Liver (tissue), 9 donors: ENCODE results near the gene FGD4. TPM values are rescaled to one million over a fixed set of nuclear protein-coding genes. Genes with fewer than 3 reads are reported as not detected.

Experiments used
- DNase-seq: peaks from one replicate; pipeline ENCODE4 v3.0.0-alpha.2; 2017; ENCODE audit warnings: low spot score
- H3K27ac ChIP-seq, 2 donors: one replicate each; pipeline ENCODE4 v1.7.0; 2013; ENCODE audit warnings: inconsistent platforms in 2 of 2, low read length in 2 of 2, control low read depth in 1 of 2, low read depth in 1 of 2, mild to moderate bottlenecking in 1 of 2
- H3K27me3 ChIP-seq, 4 donors: one replicate each; pipeline versions ENCODE4 v1.6.1 to v1.7.0; 2013; ENCODE audit warnings: low read length in 3 of 4, inconsistent platforms in 1 of 4, mild to moderate bottlenecking in 1 of 4, moderate library complexity in 1 of 4; ENCODE audit not compliant: control insufficient read depth in 4 of 4, insufficient read depth in 4 of 4
- H3K36me3 ChIP-seq, 4 donors: one replicate each; pipeline versions ENCODE4 v1.6.1 to v1.7.0; 2013; ENCODE audit warnings: low read length in 3 of 4, mild to moderate bottlenecking in 3 of 4, low read depth in 1 of 4, moderate library complexity in 1 of 4; ENCODE audit not compliant: control insufficient read depth in 4 of 4, insufficient read depth in 3 of 4
- H3K4me1 ChIP-seq, 4 donors: one replicate each; pipeline versions ENCODE4 v1.6.1 to v1.7.0; 2013; ENCODE audit warnings: low read length in 3 of 4, mild to moderate bottlenecking in 3 of 4, moderate library complexity in 1 of 4; ENCODE audit not compliant: control insufficient read depth in 4 of 4, insufficient read depth in 4 of 4
- H3K4me3 ChIP-seq, 3 donors: one replicate each; pipeline versions ENCODE4 v1.6.1 to v1.7.0; 2013; ENCODE audit warnings: low read length in 3 of 3, control low read depth in 1 of 3, low read depth in 1 of 3, mild to moderate bottlenecking in 1 of 3
- H3K9ac ChIP-seq, 2 donors: one replicate each; pipeline ENCODE4 v1.7.0; 2013; ENCODE audit warnings: low read length in 2 of 2, mild to moderate bottlenecking in 2 of 2, moderate library complexity in 2 of 2, control low read depth in 1 of 2, low read depth in 1 of 2
- H3K9me3 ChIP-seq, 4 donors: one replicate each; pipeline versions ENCODE4 v1.6.1 to v1.7.0; 2013; ENCODE audit warnings: low read length in 3 of 4; ENCODE audit not compliant: control insufficient read depth in 4 of 4
- ATF3 ChIP-seq: IDR thresholded peaks from 2 replicates; pipeline ENCODE4 v1.6.1; 2016; ENCODE audit warnings: antibody characterized with exemption
- CTCF ChIP-seq: fragments of 150-350 bp; IDR thresholded peaks from 2 replicates; pipeline ENCODE4 v1.5.1; 2017; ENCODE audit warnings: improper control_type of control experiment, low read depth, low read length; ENCODE audit not compliant: missing input control
- EGR1 ChIP-seq, 2 donors: IDR thresholded peaks; 2 replicates each; pipeline ENCODE4 v1.6.1; 2016 to 2018; ENCODE audit warnings: antibody characterized with exemption in 2 of 2, low read depth in 2 of 2
- FOXA1 ChIP-seq: IDR thresholded peaks from 2 replicates; pipeline ENCODE4 v1.6.1; 2016; ENCODE audit warnings: antibody characterized with exemption
- FOXA2 ChIP-seq: IDR thresholded peaks from 2 replicates; pipeline ENCODE4 v1.6.1; 2016; ENCODE audit warnings: antibody characterized with exemption
- GABPA ChIP-seq, 2 donors: IDR thresholded peaks in 1 of 2; conservative IDR thresholded peaks in 1 of 2; 2 replicates each; pipeline ENCODE4 v1.6.1; 2016; ENCODE audit warnings: antibody characterized with exemption in 2 of 2, mild to moderate bottlenecking in 1 of 2, moderate library complexity in 1 of 2
- HNF4A ChIP-seq, 2 donors: conservative IDR thresholded peaks; 2 replicates each; pipeline ENCODE4 v1.6.1; 2016; ENCODE audit warnings: antibody characterized with exemption in 2 of 2, mild to moderate bottlenecking in 2 of 2
- HNF4G ChIP-seq: IDR thresholded peaks from 2 replicates; pipeline ENCODE4 v1.6.1; 2016; ENCODE audit warnings: antibody characterized with exemption
- JUND ChIP-seq, 2 donors: IDR thresholded peaks; 2 replicates each; pipeline ENCODE4 v1.6.1; 2016; ENCODE audit warnings: antibody characterized with exemption in 2 of 2
- MAX ChIP-seq: IDR thresholded peaks from 2 replicates; pipeline ENCODE4 v1.6.1; 2016; ENCODE audit warnings: antibody characterized with exemption
- NR2F2 ChIP-seq: IDR thresholded peaks from 2 replicates; pipeline ENCODE4 v1.6.1; 2016; ENCODE audit warnings: antibody characterized with exemption
- RAD21 ChIP-seq, 2 donors: IDR thresholded peaks; 2 replicates each; pipeline ENCODE4 v1.6.1; 2016; ENCODE audit warnings: antibody characterized with exemption in 2 of 2, mild to moderate bottlenecking in 2 of 2
- REST ChIP-seq: IDR thresholded peaks from 2 replicates; pipeline ENCODE4 v1.6.1; 2016; ENCODE audit warnings: antibody characterized with exemption, mild to moderate bottlenecking
- SP1 ChIP-seq: IDR thresholded peaks from 2 replicates; pipeline ENCODE4 v1.6.1; 2018; ENCODE audit warnings: antibody characterized with exemption, mild to moderate bottlenecking
- YY1 ChIP-seq: IDR thresholded peaks from 2 replicates; pipeline ENCODE4 v1.6.1; 2016; ENCODE audit warnings: antibody characterized with exemption, mild to moderate bottlenecking
- ZBTB33 ChIP-seq: IDR thresholded peaks from 2 replicates; pipeline ENCODE4 v1.6.1; 2016; ENCODE audit warnings: antibody characterized with exemption
- WGBS: extraction: QIAGEN DNeasy Blood & Tissue Kit; methylation state at CpG from one replicate; pipeline ENCODE4 v1.1.7; 2013; 5-methylcytosine and 5-hydroxymethylcytosine counted together
- polyA plus RNA-seq, 2 donors: library from polyadenylated mRNA; stranded (reverse) in 1 of 2; unstranded in 1 of 2; fragments of 200-250 nt in 1 of 2; fragments of >200 nt in 1 of 2; fragmentation: Nextera tagmentation in 1 of 2; extraction: Ambion mirVana in 1 of 2; gene quantifications; one replicate each; pipeline versions ENCODE4 v1.2.1 to v1.2.3, GENCODE V29; 2013 to 2015
- total RNA-seq, 2 donors: library from RNA; depleted of rRNA; stranded (reverse); fragments of >200 nt; gene quantifications; one replicate each; pipeline ENCODE4 v1.2.3, GENCODE V29; 2014
- donor health status: healthy.
- donor health status: healthy.
- donor health status: healthy.
- donor health status: healthy.
- donor health status: healthy.

Gene FGD4
- total and polyA plus RNA-seq, 4 donors = 3.8 to 26.4 (median 9.0) TPM

GRCh38 chr12:32600681-32601080 is 201.3 kb downstream of the FGD4 start:
- TF ChIP-seq FOXA2 (no peak), CTCF (no peak), NR2F2 (no peak), REST (no peak), YY1 (no peak), HNF4A (conservative IDR thresholded peaks at IDR 0.05) (no peak), JUND (IDR thresholded peaks at IDR 0.05) (no peak), MAX (no peak), SP1 (no peak), GABPA (IDR thresholded peaks at IDR 0.05 in 1 of 2, conservative IDR thresholded peaks at IDR 0.05 in 1 of 2) (no peak), ZBTB33 (no peak), EGR1 (IDR thresholded peaks at IDR 0.05; ENCODE audit: low read depth in 2 of 2) (no peak), RAD21 (IDR thresholded peaks at IDR 0.05) (no peak), ATF3 (no peak), HNF4G (no peak), FOXA1 (no peak)
- H3K27ac ChIP-seq = no peak overlapping the region
- H3K4me1 ChIP-seq = peaks cover 0 to 9% (median 4%) of the 10 kb centered on the region in 4 donors
- no peaks in the 10 kb centered on the region for H3K27me3 ChIP-seq
- DNase-seq = no peak
- no peaks in the 10 kb centered on the region for H3K9me3 ChIP-seq
- H3K9ac ChIP-seq = no peak overlapping the region
- WGBS = 91% methylated on average over 2 of the region's 2 CpGs
- H3K36me3 ChIP-seq = peaks cover 0 to 39% (median 24%) of the 10 kb centered on the region in 4 donors
- H3K4me3 ChIP-seq = no peak overlapping the region

- H3K4me3 ChIP-seq = no peak overlapping the region
- peaks cover 0 to 9% (median 4%) of the 10 kb centered on the region in 4 donors for H3K4me1 ChIP-seq
- no peak for DNase-seq
- H3K27ac ChIP-seq = no peak overlapping the region
- peaks cover 4 to 43% (median 29%) of the 10 kb centered on the region in 4 donors for H3K36me3 ChIP-seq
- H3K9ac ChIP-seq = no peak overlapping the region
- no peaks in the 10 kb centered on the region for H3K27me3 ChIP-seq
- WGBS = over 99% methylated on average over 3 of the region's 3 CpGs
- H3K9me3 ChIP-seq = no peaks in the 10 kb centered on the region
- no peak for TF ChIP-seq ATF3
- TF ChIP-seq GABPA (IDR thresholded peaks at IDR 0.05 in 1 of 2, conservative IDR thresholded peaks at IDR 0.05 in 1 of 2) = no peak
- no peak for TF ChIP-seq REST
- TF ChIP-seq NR2F2 = no peak
- TF ChIP-seq SP1 = no peak
- no peak for TF ChIP-seq YY1
- no peak for TF ChIP-seq FOXA2
- no peak for TF ChIP-seq ZBTB33
- TF ChIP-seq FOXA1 = no peak
Measured at GRCh38 chr12:32603071-32603470, 203.7 kb downstream of the FGD4 start.
